GM23338 (cell line): ENCODE measurements around the gene HAUS5. TPM values are rescaled to one million over a fixed set of nuclear protein-coding genes. Genes with fewer than 3 reads are reported as not detected.

ENCODE experiments used
- ATAC-seq: fragments of 200-7000 bp; cut with Tn5 transposase; 3 replicates; pipeline ENCODE4 v1.9.1; 2020
- DNase-seq: peaks from one replicate; pipeline ENCODE4 v3.0.0-alpha.2; 2015; ENCODE audit warnings: low spot score
- H2AFZ ChIP-seq: fragments of 200-600 bp; sonication (generic); 2 replicates; pipeline ENCODE4 v1.8.0; 2016; ENCODE audit warnings: antibody characterized with exemption, mild to moderate bottlenecking, moderate library complexity
- H3F3A ChIP-seq: fragments of 200-600 bp; sonication (generic); replicated peaks from 2 replicates; pipeline ENCODE4 v1.8.0; 2017; ENCODE audit warnings: antibody characterized with exemption, mixed run types, low read depth
- H3K27ac ChIP-seq: fragments of 200-600 bp; sonication (generic); 2 replicates; pipeline ENCODE4 v1.6.1; 2016; ENCODE audit warnings: low read depth
- H3K27me3 ChIP-seq: fragments of 200-600 bp; sonication (generic); 2 replicates; pipeline ENCODE4 v1.8.0; 2016; ENCODE audit warnings: mild to moderate bottlenecking, mixed run types, moderate library complexity; ENCODE audit not compliant: insufficient read depth
- H3K36me3 ChIP-seq: fragments of 200-600 bp; sonication (generic); 2 replicates; pipeline ENCODE4 v1.8.0; 2016; ENCODE audit warnings: mild to moderate bottlenecking; ENCODE audit not compliant: insufficient read depth
- H3K4me1 ChIP-seq: fragments of 200-600 bp; sonication (generic); 2 replicates; pipeline ENCODE4 v1.8.0; 2016; ENCODE audit warnings: mild to moderate bottlenecking, moderate library complexity; ENCODE audit not compliant: insufficient read depth
- H3K4me2 ChIP-seq: fragments of 200-600 bp; sonication (generic); 2 replicates; pipeline ENCODE4 v1.7.1; 2017; ENCODE audit warnings: mixed run types
- H3K4me3 ChIP-seq: fragments of 200-600 bp; sonication (generic); 2 replicates; pipeline ENCODE4 v1.6.1; 2016; ENCODE audit warnings: mixed run types
- H3K79me2 ChIP-seq: fragments of 200-600 bp; sonication (generic); replicated peaks from 2 replicates; pipeline ENCODE4 v1.8.0; 2017; ENCODE audit warnings: mild to moderate bottlenecking; ENCODE audit not compliant: insufficient read depth
- H3K9me2 ChIP-seq: fragments of 200-600 bp; sonication (generic); 2 replicates; pipeline ENCODE4 v1.8.0; 2017; ENCODE audit not compliant: insufficient read depth
- H4K20me1 ChIP-seq: fragments of 200-600 bp; sonication (generic); replicated peaks from 2 replicates; pipeline ENCODE4 v1.8.0; 2017; ENCODE audit warnings: mild to moderate bottlenecking; ENCODE audit not compliant: insufficient read depth
- H3K27ac Mint-ChIP-seq: 2 replicates; pipeline ENCODE4 v1.8.0; 2020; ENCODE audit warnings: inconsistent platforms, mild to moderate bottlenecking, moderate library complexity, mixed read lengths
- H3K27me3 Mint-ChIP-seq: 3 replicates; pipeline ENCODE4 v1.8.0; 2022; ENCODE audit warnings: low read depth, mild to moderate bottlenecking, moderate library complexity, mixed read lengths, inconsistent platforms; ENCODE audit not compliant: insufficient read depth, poor library complexity
- H3K36me3 Mint-ChIP-seq: 3 replicates; pipeline ENCODE4 v1.8.0; 2021; ENCODE audit warnings: low read depth, mild to moderate bottlenecking, inconsistent platforms, moderate library complexity, mixed read lengths
- H3K4me1 Mint-ChIP-seq: 3 replicates; pipeline ENCODE4 v1.8.0; 2020; ENCODE audit warnings: mild to moderate bottlenecking, inconsistent platforms, mixed read lengths
- H3K4me3 Mint-ChIP-seq: 3 replicates; pipeline ENCODE4 v1.8.0; 2021; ENCODE audit warnings: moderate library complexity, mild to moderate bottlenecking, inconsistent platforms, mixed read lengths
- H3K9me3 Mint-ChIP-seq: 3 replicates; pipeline ENCODE4 v1.8.0; 2020; ENCODE audit warnings: moderate library complexity, mild to moderate bottlenecking, inconsistent platforms, mixed read lengths
- CREB1 ChIP-seq: fragments of 250-450 bp; sonication (Bioruptor Pico); IDR thresholded peaks from 2 replicates; pipeline ENCODE4 v1.5.0; 2020; ENCODE audit warnings: low read depth, mild to moderate bottlenecking, moderate library complexity
- CTCF ChIP-seq, 2 experiments: fragments of 200-600 bp in 1 of 2; sonication (generic) in 1 of 2; conservative IDR thresholded peaks; 2 replicates each; pipeline versions ENCODE4 v1.5.1 to v1.6.1; 2016 to 2017; ENCODE audit warnings: antibody characterized with exemption in 2 of 2, low read depth in 2 of 2, mild to moderate bottlenecking in 2 of 2, moderate library complexity in 1 of 2
- ETS1 ChIP-seq: IDR thresholded peaks from 2 replicates; pipeline ENCODE4 v1.6.1; 2016; ENCODE audit warnings: antibody characterized with exemption
- EZH2 ChIP-seq: fragments of 200-600 bp; sonication (generic); IDR thresholded peaks from one replicate; pipeline ENCODE4 v1.8.0; 2017; ENCODE audit warnings: antibody characterized with exemption, mild to moderate bottlenecking, low read depth; ENCODE audit not compliant: unreplicated experiment
- EZH2phosphoT487 ChIP-seq: fragments of 200-600 bp; sonication (generic); IDR thresholded peaks from one replicate; pipeline ENCODE4 v1.8.1; 2018; ENCODE audit warnings: antibody characterized with exemption; ENCODE audit not compliant: unreplicated experiment
- JUNB ChIP-seq: IDR thresholded peaks from one replicate; pipeline ENCODE4 v1.6.1; 2016; ENCODE audit warnings: antibody characterized with exemption; ENCODE audit not compliant: unreplicated experiment
- NANOG ChIP-seq: IDR thresholded peaks from 2 replicates; pipeline ENCODE4 v1.6.1; 2016; ENCODE audit warnings: antibody characterized with exemption, borderline replicate concordance
- POLR2AphosphoS5 ChIP-seq: IDR thresholded peaks from 2 replicates; pipeline ENCODE4 v1.6.1; 2016; ENCODE audit warnings: antibody characterized with exemption, low read depth
- REST ChIP-seq: IDR thresholded peaks from one replicate; pipeline ENCODE4 v1.6.1; 2018; ENCODE audit warnings: antibody characterized with exemption; ENCODE audit not compliant: unreplicated experiment
- STAT1 ChIP-seq: IDR thresholded peaks from one replicate; pipeline ENCODE4 v1.6.1; 2016; ENCODE audit warnings: antibody characterized with exemption; ENCODE audit not compliant: unreplicated experiment
- ZNF114 ChIP-seq: fragments of 250-450 bp; sonication (Bioruptor Pico); IDR thresholded peaks from 2 replicates; pipeline ENCODE4 v1.5.0; 2020; ENCODE audit warnings: mild to moderate bottlenecking, moderate library complexity
- ZNF331 ChIP-seq: fragments of 250-450 bp; sonication (Bioruptor Pico); IDR thresholded peaks from 2 replicates; pipeline ENCODE4 v1.5.0; 2020; ENCODE audit warnings: low read depth, mild to moderate bottlenecking, moderate library complexity
- ZNF462 ChIP-seq: fragments of 250-450 bp; sonication (Bioruptor Pico); IDR thresholded peaks from 2 replicates; pipeline ENCODE4 v1.5.0; 2020; ENCODE audit warnings: mild to moderate bottlenecking, moderate library complexity
- polyA plus RNA-seq: library from polyadenylated mRNA; unstranded; fragments of >200 nt; fragmentation: Nextera tagmentation; extraction: Ambion mirVana; gene quantifications from 2 replicates; pipeline ENCODE4 v1.2.1, GENCODE V29; 2016
- total RNA-seq: library from RNA; depleted of rRNA; stranded (reverse); fragments of >200 nt; shearing (Covaris generic); gene quantifications from 2 replicates; pipeline ENCODE4 v1.2.3, GENCODE V29; 2014

Gene HAUS5
- total and polyA plus RNA-seq, 2 experiments from 2014 or later = 21.9 to 23.2 TPM

GRCh38 chr19:35650581-35650980 lies 38.0 kb downstream of the HAUS5 start:
- peaks cover 21% of the 10 kb centered on the region for H3K79me2 ChIP-seq
- H4K20me1 ChIP-seq = peaks cover 3% of the 10 kb centered on the region
- H3K9me2 ChIP-seq = no peaks in the 10 kb centered on the region
- Mint-ChIP-seq H3K27ac (no peak overlapping the region), H3K4me3 (no peak overlapping the region), H3K4me1 (peaks cover 4% of the 10 kb centered on the region), H3K27me3 (peaks cover 15% of the 10 kb centered on the region), H3K9me3 (no peaks in the 10 kb centered on the region), H3K36me3 (peaks cover 40% of the 10 kb centered on the region)
- H2AFZ ChIP-seq = no peak overlapping the region
- no peak overlapping the region for H3K4me2 ChIP-seq
- H3K36me3 ChIP-seq = peaks cover 13% of the 10 kb centered on the region
- H3F3A ChIP-seq = 0 out of 2 replicates have a peak, but pooled peaks cover 3% of the 10 kb centered on the region
- ATAC-seq (no peak), DNase-seq (no peak)
- H3K4me1 ChIP-seq = peaks cover 5% of the 10 kb centered on the region; the same call in 1 of the 2 replicates
- TF ChIP-seq ZNF114 (CRISPR knock-in tag) (no peak), REST (no peak), NANOG (no peak), ZNF462 (CRISPR knock-in tag) (no peak), JUNB (no peak), EZH2phosphoT487 (no peak), EZH2 (no peak), ZNF331 (CRISPR knock-in tag) (no peak), CTCF (conservative IDR thresholded peaks at IDR 0.05; ENCODE audit: low read depth in 2 of 2) (no peak), STAT1 (no peak), CREB1 (no peak), ETS1 (no peak), POLR2AphosphoS5 (no peak)
- no peak overlapping the region for H3K27ac ChIP-seq
- peaks cover 13% of the 10 kb centered on the region; the same call in 1 of the 2 replicates for H3K27me3 ChIP-seq
- no peak overlapping the region for H3K4me3 ChIP-seq
